K562 (cell line): ENCODE measurements around the gene TMEM106B. TPM values are rescaled to one million over a fixed set of nuclear protein-coding genes. Genes with fewer than 3 reads are reported as not detected.

Source experiments
- ATAC-seq: fragments of 200-7000 bp; cut with Tn5 transposase; 3 replicates; pipeline ENCODE4 v1.9.1; 2020; ENCODE audit warnings: moderate library complexity
- BruUV-seq: library from RNA; stranded (reverse); fragments of 400-500 nt; replicated peaks from 2 replicates; lab custom pipeline; 2021; lab: Mats Ljungman, UMichigan
- CTCF ChIA-PET: fragments of 300-600 bp; formaldehyde crosslinking; extraction: SDS; loops from one replicate; lab custom pipeline; 2021; ENCODE audit warnings: low intra/inter-chr PET ratio; lab: Yijun Ruan, JAX
- POLR2A ChIA-PET: fragments of 300-600, 350-650 bp; sonication (Branson Sonifier 250); formaldehyde crosslinking; extraction: SDS; loops from one replicate; lab custom pipeline; 2021; ENCODE audit warnings: antibody characterized with exemption, inconsistent platforms; lab: Yijun Ruan, JAX
- DNase-seq, 4 experiments: peaks; one replicate each; pipeline versions ENCODE4 v3.0.0 to v3.0.0-alpha.2; 2011 to 2018; ENCODE audit warnings: low spot score in 3 of 4, mixed read lengths in 3 of 4; ENCODE audit errors: extremely low read depth in 1 of 4
- FAIRE-seq: peaks from 2 replicates; lab custom pipeline; 2011; peaks lifted over from hg19 to GRCh38; lab: Jason Lieb, UNC
- H2AFZ ChIP-seq: 2 replicates; pipeline ENCODE4 v1.6.0; 2011; ENCODE audit warnings: low read depth, low read length, control low read depth, inconsistent platforms
- H3K27ac ChIP-seq: fragments of 200-600 bp; 3 replicates; pipeline ENCODE4 v1.8.0; 2011; ENCODE audit warnings: low read depth, mild to moderate bottlenecking, control low read depth, inconsistent platforms, low read length, moderate library complexity, mixed read lengths; ENCODE audit errors: extremely low read depth
- H3K27me3 ChIP-seq, 2 experiments: fragments of 300-600 bp in 1 of 2; 2 replicates in 1 of 2; 3 replicates in 1 of 2; pipeline versions ENCODE4 v1.6.0 to v1.8.0; 2011; ENCODE audit warnings: inconsistent platforms in 2 of 2, low read length in 2 of 2, mild to moderate bottlenecking in 1 of 2, mixed read lengths in 1 of 2, moderate library complexity in 1 of 2; ENCODE audit not compliant: control insufficient read depth in 2 of 2, insufficient read depth in 2 of 2
- H3K36me3 ChIP-seq: fragments of 300-600 bp; 3 replicates; pipeline ENCODE4 v1.8.0; 2011; ENCODE audit warnings: mild to moderate bottlenecking, low read length, inconsistent platforms; ENCODE audit not compliant: control insufficient read depth, insufficient read depth
- H3K4me1 ChIP-seq, 2 experiments: fragments of 200-600 bp in 1 of 2; replicated peaks in 1 of 2; 2 replicates in 1 of 2; 3 replicates in 1 of 2; pipeline versions ENCODE4 v1.5.1 to v1.8.0; 2011; ENCODE audit warnings: inconsistent platforms in 2 of 2, low read length in 2 of 2, mild to moderate bottlenecking in 1 of 2, mixed read lengths in 1 of 2, moderate library complexity in 1 of 2; ENCODE audit not compliant: control insufficient read depth in 2 of 2, insufficient read depth in 2 of 2
- H3K4me2 ChIP-seq: 2 replicates; pipeline ENCODE4 v1.6.1; 2011; ENCODE audit warnings: low read length, control low read depth, inconsistent platforms, mixed read lengths; ENCODE audit not compliant: insufficient read depth
- H3K4me3 ChIP-seq: fragments of 200-600 bp; sonication (generic), shearing (Covaris generic); 2 replicates; pipeline ENCODE4 v1.5.1; 2016; ENCODE audit warnings: control low read depth, inconsistent platforms
- H3K79me2 ChIP-seq: fragments of 200-600 bp; 3 replicates; pipeline ENCODE4 v1.8.0; 2011; ENCODE audit warnings: low read length, inconsistent platforms; ENCODE audit not compliant: control insufficient read depth, insufficient read depth
- H3K9ac ChIP-seq, 2 experiments: 2 replicates each; pipeline versions ENCODE4 v1.6.0 to v1.6.1; 2011; ENCODE audit warnings: low read depth in 2 of 2, low read length in 2 of 2, control low read depth in 1 of 2, inconsistent platforms in 1 of 2, mild to moderate bottlenecking in 1 of 2, mixed read lengths in 1 of 2; ENCODE audit not compliant: insufficient read depth in 1 of 2
- H3K9me1 ChIP-seq: one replicate; pipeline ENCODE4 v1.6.0; 2011; ENCODE audit warnings: inconsistent platforms, mild to moderate bottlenecking, low read length, moderate library complexity; ENCODE audit not compliant: control insufficient read depth, insufficient read depth
- H3K9me3 ChIP-seq: replicated peaks from 2 replicates; pipeline ENCODE4 v1.5.1; 2011; ENCODE audit warnings: low read depth, low read length, inconsistent platforms; ENCODE audit not compliant: control insufficient read depth, insufficient read depth
- H4K20me1 ChIP-seq: replicated peaks from 2 replicates; pipeline ENCODE4 v1.6.1; 2011; ENCODE audit warnings: low read length, inconsistent platforms, mixed read lengths; ENCODE audit not compliant: control insufficient read depth, insufficient read depth
- ATF6 ChIP-seq: sonication (generic); formaldehyde crosslinking; IDR thresholded peaks from 2 replicates; pipeline ENCODE4 v1.4.0; 2020; ENCODE audit warnings: mild to moderate bottlenecking, missing genetic modification reagents
- CUX1 ChIP-seq: fragments of 200-800 bp; sonication (Bioruptor generic); IDR thresholded peaks from 2 replicates; pipeline ENCODE4 v1.6.1; 2016; ENCODE audit warnings: missing genetic modification characterization, missing compliant biosample characterization
- HIVEP1 ChIP-seq: fragments of 250-450 bp; sonication (Bioruptor Pico); IDR thresholded peaks from 2 replicates; pipeline ENCODE4 v1.4.0; 2020; ENCODE audit warnings: mild to moderate bottlenecking
- HMG20A ChIP-seq: fragments of 450-650 bp; formaldehyde crosslinking; conservative IDR thresholded peaks from 2 replicates; pipeline ENCODE4 v1.4.0; 2020; ENCODE audit warnings: mild to moderate bottlenecking, mixed read lengths
- NUFIP1 ChIP-seq: fragments of 450-650 bp; IDR thresholded peaks from 2 replicates; pipeline ENCODE4 v1.6.1; 2018; ENCODE audit not compliant: partially characterized antibody
- RUNX1 ChIP-seq: sonication (generic); IDR thresholded peaks from 2 replicates; pipeline ENCODE4 v1.6.1; 2016; ENCODE audit warnings: antibody characterized with exemption, low read depth
- TGIF2 ChIP-seq: sonication (generic); formaldehyde crosslinking; IDR thresholded peaks from 2 replicates; pipeline ENCODE4 v1.8.1; 2022; ENCODE audit warnings: mild to moderate bottlenecking, missing genetic modification reagents, moderate library complexity
- XRCC5 ChIP-seq: fragments of 200-400 bp; formaldehyde crosslinking; IDR thresholded peaks from 2 replicates; pipeline ENCODE4 v1.6.1; 2017; ENCODE audit warnings: low read depth, mild to moderate bottlenecking, low read length
- ZNF174 ChIP-seq: fragments of 250-450 bp; sonication (Bioruptor Pico); IDR thresholded peaks from 2 replicates; pipeline ENCODE4 v1.4.0; 2020; ENCODE audit warnings: mild to moderate bottlenecking
- ZNF3 ChIP-seq: fragments of 250-450 bp; sonication (Bioruptor Pico); IDR thresholded peaks from 2 replicates; pipeline ENCODE4 v1.5.0; 2021; ENCODE audit warnings: mild to moderate bottlenecking, moderate library complexity
- in situ Hi-C: fragments of 300-500 bp; cut with MboI; formaldehyde crosslinking; loops from 4 replicates; pipeline ENCODE4 v1.15.0; 2018; ENCODE audit warnings: inconsistent platforms, mixed read lengths
- intact Hi-C: fragments of 100-400 bp; cut with micrococcal nuclease; formaldehyde crosslinking; loops from 2 replicates; pipeline ENCODE4 v1.14.2; 2022
- polyA plus RNA-seq, 8 experiments: library from polyadenylated mRNA; depleted of rRNA in 4 of 8; stranded (reverse) in 5 of 8; unstranded in 3 of 8; fragments of >200 nt; fragmentation: Nextera tagmentation in 2 of 8; fragmentation: Illumina TruSeq in 1 of 8; extraction: Ambion mirVana in 2 of 8; extraction: Trizol in 1 of 8; gene quantifications; 2 replicates each; pipeline versions ENCODE4 v1.2.1 to v1.2.3, GENCODE V29; 2011 to 2014; ENCODE audit warnings: inconsistent platforms in 1 of 8, missing spikeins in 1 of 8
- total RNA-seq, 7 experiments: library from RNA; depleted of rRNA in 6 of 7; stranded (reverse); fragments of >200 nt in 6 of 7; fragmentation: Illumina TruSeq in 2 of 7; extraction: Trizol in 2 of 7; gene quantifications; 2 replicates each; pipeline versions ENCODE4 v1.2.1 to v1.2.3, GENCODE V29; 2011 to 2021; ENCODE audit warnings: low replicate concordance in 1 of 7
- TF ChIP-seq, protein P1 (sequence below): fragments of 450-650 bp; formaldehyde crosslinking; IDR thresholded peaks from 2 replicates; pipeline ENCODE4 v1.4.0; 2022; ENCODE audit warnings: missing genetic modification characterization

TMEM106B gene
- total and polyA plus RNA-seq, 9 of the 15 experiments (the other 6 are each of a cell fraction or from before 2014, with no cell fraction given), result 8.6 to 30.4 (median 18.7) TPM

DNA sequence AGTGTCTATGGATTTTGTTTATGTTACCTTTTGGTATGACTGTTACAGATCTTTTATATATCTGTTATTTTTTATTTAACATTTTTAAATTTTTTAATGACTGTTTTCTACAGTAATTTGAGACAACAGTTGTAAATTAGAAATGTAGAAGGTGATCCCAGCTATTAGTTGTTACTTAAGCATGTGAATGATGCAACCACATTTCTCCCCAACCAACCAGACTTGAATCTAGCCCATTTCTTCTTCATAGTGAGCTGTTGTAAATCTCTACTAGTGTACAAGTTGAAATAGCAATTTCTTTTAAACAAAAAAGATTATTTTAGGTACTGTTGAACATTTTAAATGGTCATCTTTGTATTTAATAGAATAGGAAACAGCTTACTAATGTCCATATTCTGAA is 18.0 kb downstream of the TMEM106B start:
- Histone ChIP-seq H3K4me1 (no peaks in the 10 kb centered on the region), H3K9ac (no peak overlapping the region), H3K36me3 (peaks cover 21% of the 10 kb centered on the region; the same call in 1 of the 3 replicates), H2AFZ (no peak overlapping the region), H3K79me2 (no peaks in the 10 kb centered on the region), H3K9me1 (no peaks in the 10 kb centered on the region), H3K9me3 (no peaks in the 10 kb centered on the region)
- intact Hi-C loops, result no loop called here
- BruUV-seq, result no TSS peak
- ChIA-PET POLR2A (no interaction called here), CTCF (no interaction called here)
- no peak for DNase-seq
- TF ChIP-seq RUNX1, result no peak
- TF ChIP-seq, protein P1, sequence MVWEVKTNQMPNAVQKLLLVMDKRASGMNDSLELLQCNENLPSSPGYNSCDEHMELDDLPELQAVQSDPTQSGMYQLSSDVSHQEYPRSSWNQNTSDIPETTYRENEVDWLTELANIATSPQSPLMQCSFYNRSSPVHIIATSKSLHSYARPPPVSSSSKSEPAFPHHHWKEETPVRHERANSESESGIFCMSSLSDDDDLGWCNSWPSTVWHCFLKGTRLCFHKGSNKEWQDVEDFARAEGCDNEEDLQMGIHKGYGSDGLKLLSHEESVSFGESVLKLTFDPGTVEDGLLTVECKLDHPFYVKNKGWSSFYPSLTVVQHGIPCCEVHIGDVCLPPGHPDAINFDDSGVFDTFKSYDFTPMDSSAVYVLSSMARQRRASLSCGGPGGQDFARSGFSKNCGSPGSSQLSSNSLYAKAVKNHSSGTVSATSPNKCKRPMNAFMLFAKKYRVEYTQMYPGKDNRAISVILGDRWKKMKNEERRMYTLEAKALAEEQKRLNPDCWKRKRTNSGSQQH (CRISPR knock-in tag), result no peak
- no peak for TF ChIP-seq HIVEP1 (CRISPR knock-in tag)
- no peak for TF ChIP-seq XRCC5
- no peak for TF ChIP-seq ATF6 (CRISPR knock-in tag)
- TF ChIP-seq TGIF2 (CRISPR knock-in tag), result no peak
- TF ChIP-seq NUFIP1, result no peak
- TF ChIP-seq ZNF174 (CRISPR knock-in tag), result no peak
- TF ChIP-seq ZNF3 (CRISPR knock-in tag), result no peak
- TF ChIP-seq HMG20A (CRISPR knock-in tag), result no peak
- no peak for TF ChIP-seq CUX1 (CRISPR knock-in tag)
- TF ChIP-seq, all 486 proteins: peak for 0
- ATAC-seq (no peak), FAIRE-seq (no peak)
- Histone ChIP-seq H3K4me3 (no peak overlapping the region), H4K20me1 (no peaks in the 10 kb centered on the region), H3K4me2 (no peak overlapping the region), H3K27me3 (no peaks in the 10 kb centered on the region), H3K27ac (no peak overlapping the region)
- in situ Hi-C loops, result no loop called here
